Panc1 (cell line): ENCODE data around the gene TUBA4A. TPM values are rescaled to one million over a fixed set of nuclear protein-coding genes. Genes with fewer than 3 reads are reported as not detected.
A peak's percentile ranks its signal among the peaks of the same experiment; 100 is the strongest.
"Not testable (repeated sequence)": the region's sequence is repeated elsewhere in the genome, so short reads cannot be mapped to it uniquely, and the experiment has no call there.

Experiments used
- ATAC-seq: fragments of 200-7000 bp; cut with Tn5 transposase; 2 replicates; pipeline ENCODE4 v1.9.1; 2020; ENCODE audit warnings: mild to moderate bottlenecking, moderate library complexity
- BruUV-seq: library from RNA; stranded (reverse); fragments of 400-500 nt; replicated peaks from 2 replicates; lab custom pipeline; 2021; lab: Mats Ljungman, UMichigan
- CTCF ChIA-PET: fragments of 300-600 bp; sonication (Branson Sonifier 250); formaldehyde crosslinking; loops from one replicate; lab custom pipeline; 2022; ENCODE audit warnings: antibody characterized with exemption; lab: Charles Lee
- POLR2A ChIA-PET: fragments of 300-600 bp; sonication (Branson Sonifier 250); formaldehyde crosslinking; loops from one replicate; lab custom pipeline; 2022; ENCODE audit warnings: antibody characterized with exemption; lab: Charles Lee
- DNase-seq: peaks from one replicate; pipeline ENCODE4 v3.0.0-alpha.2; 2010; ENCODE audit warnings: low read depth, low spot score
- H3K27ac ChIP-seq: 2 replicates; pipeline ENCODE4 v1.5.1; 2011; ENCODE audit warnings: mild to moderate bottlenecking, low read length, inconsistent platforms
- H3K27me3 ChIP-seq: fragments of 200-500 bp; sonication (Bioruptor generic); 2 replicates; pipeline ENCODE4 v1.6.0; 2014; ENCODE audit warnings: low read length, inconsistent platforms; ENCODE audit not compliant: control insufficient read depth, insufficient read depth
- H3K36me3 ChIP-seq: fragments of 200-500 bp; sonication (Bioruptor generic); 2 replicates; pipeline ENCODE4 v1.5.1; 2014; ENCODE audit warnings: inconsistent platforms, mild to moderate bottlenecking, low read length, moderate library complexity; ENCODE audit not compliant: control insufficient read depth, insufficient read depth
- H3K4me1 ChIP-seq: 2 replicates; pipeline ENCODE4 v1.5.1; 2011; ENCODE audit warnings: inconsistent platforms, mild to moderate bottlenecking, low read length, moderate library complexity; ENCODE audit not compliant: control insufficient read depth, insufficient read depth
- H3K4me3 ChIP-seq, 2 experiments: 2 replicates each; pipeline ENCODE4 v1.5.1; 2011 to 2012; ENCODE audit warnings: low read depth in 2 of 2, low read length in 2 of 2, mild to moderate bottlenecking in 2 of 2, inconsistent platforms in 1 of 2, moderate library complexity in 1 of 2
- H3K9me3 ChIP-seq: fragments of 200-500 bp; sonication (Bioruptor generic); 2 replicates; pipeline ENCODE4 v1.5.1; 2014; ENCODE audit warnings: low read depth, mild to moderate bottlenecking, inconsistent platforms, low read length, moderate library complexity; ENCODE audit not compliant: control insufficient read depth, insufficient read depth
- CTCF ChIP-seq: fragments of 450-650 bp; IDR thresholded peaks from 2 replicates; pipeline ENCODE4 v1.5.1; 2017; ENCODE audit warnings: mild to moderate bottlenecking
- POLR2AphosphoS5 ChIP-seq: IDR thresholded peaks from 2 replicates; pipeline ENCODE4 v1.6.1; 2012; ENCODE audit warnings: mild to moderate bottlenecking, low read depth, low read length, moderate library complexity
- SIN3A ChIP-seq: IDR thresholded peaks from 2 replicates; pipeline ENCODE4 v1.6.1; 2012; ENCODE audit warnings: low read depth, mild to moderate bottlenecking, low read length, moderate library complexity, borderline replicate concordance; ENCODE audit not compliant: insufficient read depth
- TCF7L2 ChIP-seq: IDR thresholded peaks from 2 replicates; pipeline ENCODE4 v1.6.1; 2011; ENCODE audit warnings: mild to moderate bottlenecking, low read depth, low read length, inconsistent platforms
- in situ Hi-C: cut with HindIII; loops from 2 replicates; pipeline ENCODE4 v1.10.0; 2016; ENCODE audit warnings: low sequenced_read_pairs, low pct_unique_long_range_greater_than_20kb
- intact Hi-C: fragments of 100-400 bp; cut with micrococcal nuclease; formaldehyde crosslinking; loops from one replicate; pipeline ENCODE4 v1.10.0; 2022; ENCODE audit not compliant: unreplicated experiment
- total RNA-seq: library from RNA; stranded (reverse); gene quantifications from one replicate; pipeline ENCODE4 v1.2.1, GENCODE V29; 2021; ENCODE audit not compliant: unreplicated experiment
- TF ChIP-seq, protein P1 (sequence below), 2 experiments: IDR thresholded peaks; 2 replicates each; pipeline ENCODE4 v1.6.1; 2011 to 2012; ENCODE audit warnings: low read depth in 2 of 2, control low read depth in 1 of 2, low read length in 1 of 2, mild to moderate bottlenecking in 1 of 2, moderate library complexity in 1 of 2; ENCODE audit not compliant: insufficient read depth in 1 of 2

Gene TUBA4A
- total RNA-seq, 1 experiment from 2014 or later = 12.9 TPM

GRCh38 chr2:219266232-219266631 lies 12.5 kb upstream of the TUBA4A start:
- CTCF ChIA-PET = no interaction called here
- BruUV-seq = no TSS peak
- H3K36me3 ChIP-seq = no peaks in the 10 kb centered on the region

DNA sequence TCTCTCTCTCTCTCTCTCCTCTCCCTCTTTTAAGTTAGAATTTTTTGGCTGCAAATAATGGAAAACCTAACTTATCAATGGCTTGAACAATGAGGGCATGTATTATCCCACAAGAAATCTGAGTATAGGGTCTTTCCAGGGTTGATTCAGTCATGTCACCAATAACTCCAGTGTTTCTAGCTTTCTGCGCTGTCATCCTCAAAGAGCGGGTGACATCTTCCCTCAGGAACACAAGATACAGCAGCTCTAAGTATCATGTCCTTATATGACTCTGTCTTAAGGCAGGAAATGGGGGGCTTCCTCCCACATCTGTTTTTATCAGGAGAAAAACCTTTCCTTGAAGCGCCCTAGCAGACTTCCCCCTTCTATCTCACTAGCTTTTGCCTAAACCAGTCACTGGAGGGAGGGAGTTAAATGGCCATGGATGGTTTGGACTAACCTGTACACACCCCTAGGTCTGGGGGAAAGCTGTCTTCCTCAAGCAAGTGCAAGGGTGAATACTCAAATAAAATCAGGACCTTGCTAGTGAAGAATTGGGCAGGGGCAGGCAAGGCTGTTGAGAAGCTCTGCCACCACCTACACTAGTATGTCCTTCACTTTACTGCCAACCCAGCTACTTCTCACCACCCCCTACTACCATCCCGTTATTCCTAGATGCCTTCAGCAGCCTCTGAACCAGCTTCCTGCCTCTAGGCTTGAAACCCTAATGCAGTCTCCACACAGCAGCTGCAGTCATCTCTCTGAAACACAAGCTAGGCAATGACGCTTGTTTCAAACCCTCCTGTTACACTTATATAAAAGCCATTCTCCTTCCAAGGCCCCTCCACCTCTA lies 7.5 kb upstream of the TUBA4A start:
- peak; percentile 55 for ATAC-seq
- in situ Hi-C loops = no loop called here
- POLR2A ChIA-PET = interaction anchor here (1.2 kb wide), 1 partner anchor 16 kb away, joined by 3 read pairs; the partner anchor contains the start of gene GLB1L
- Histone ChIP-seq H3K4me3 (no peak overlapping the region), H3K27me3 (no peaks in the 10 kb centered on the region; the same call in 1 of the 2 replicates), H3K9me3 (no peaks in the 10 kb centered on the region), H3K27ac (no peak overlapping the region), H3K4me1 (no peaks in the 10 kb centered on the region), H3K36me3 (no peaks in the 10 kb centered on the region)
- TF ChIP-seq, protein P1, sequence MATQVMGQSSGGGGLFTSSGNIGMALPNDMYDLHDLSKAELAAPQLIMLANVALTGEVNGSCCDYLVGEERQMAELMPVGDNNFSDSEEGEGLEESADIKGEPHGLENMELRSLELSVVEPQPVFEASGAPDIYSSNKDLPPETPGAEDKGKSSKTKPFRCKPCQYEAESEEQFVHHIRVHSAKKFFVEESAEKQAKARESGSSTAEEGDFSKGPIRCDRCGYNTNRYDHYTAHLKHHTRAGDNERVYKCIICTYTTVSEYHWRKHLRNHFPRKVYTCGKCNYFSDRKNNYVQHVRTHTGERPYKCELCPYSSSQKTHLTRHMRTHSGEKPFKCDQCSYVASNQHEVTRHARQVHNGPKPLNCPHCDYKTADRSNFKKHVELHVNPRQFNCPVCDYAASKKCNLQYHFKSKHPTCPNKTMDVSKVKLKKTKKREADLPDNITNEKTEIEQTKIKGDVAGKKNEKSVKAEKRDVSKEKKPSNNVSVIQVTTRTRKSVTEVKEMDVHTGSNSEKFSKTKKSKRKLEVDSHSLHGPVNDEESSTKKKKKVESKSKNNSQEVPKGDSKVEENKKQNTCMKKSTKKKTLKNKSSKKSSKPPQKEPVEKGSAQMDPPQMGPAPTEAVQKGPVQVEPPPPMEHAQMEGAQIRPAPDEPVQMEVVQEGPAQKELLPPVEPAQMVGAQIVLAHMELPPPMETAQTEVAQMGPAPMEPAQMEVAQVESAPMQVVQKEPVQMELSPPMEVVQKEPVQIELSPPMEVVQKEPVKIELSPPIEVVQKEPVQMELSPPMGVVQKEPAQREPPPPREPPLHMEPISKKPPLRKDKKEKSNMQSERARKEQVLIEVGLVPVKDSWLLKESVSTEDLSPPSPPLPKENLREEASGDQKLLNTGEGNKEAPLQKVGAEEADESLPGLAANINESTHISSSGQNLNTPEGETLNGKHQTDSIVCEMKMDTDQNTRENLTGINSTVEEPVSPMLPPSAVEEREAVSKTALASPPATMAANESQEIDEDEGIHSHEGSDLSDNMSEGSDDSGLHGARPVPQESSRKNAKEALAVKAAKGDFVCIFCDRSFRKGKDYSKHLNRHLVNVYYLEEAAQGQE (IDR thresholded peaks at IDR 0.05; ENCODE audit: insufficient read depth in 1 of 2, low read depth in 2 of 2, low read length in 1 of 2) = no peak
- no peak for TF ChIP-seq CTCF
- TF ChIP-seq SIN3A = no peak
- TF ChIP-seq POLR2AphosphoS5 = no peak
- TF ChIP-seq TCF7L2 = no peak
- CTCF ChIA-PET = interaction anchor here (1.1 kb wide), 1 partner anchor 33 kb away, joined by 3 read pairs; no protein-coding TSS in a partner anchor
- intact Hi-C loops = no loop called here
- DNase-seq = no peak
- no TSS peak for BruUV-seq

More at GRCh38 chr2:219266232-219266631, 12.5 kb upstream of the TUBA4A start:
- Histone ChIP-seq H3K4me1 (no peaks in the 10 kb centered on the region), H3K4me3 (no peak overlapping the region), H3K9me3 (no peaks in the 10 kb centered on the region), H3K27me3 (no peaks in the 10 kb centered on the region), H3K27ac (no peak overlapping the region)
- POLR2A ChIA-PET = interaction anchor here (0.5 kb wide), 1 partner anchor 29 kb away, joined by 5 read pairs; no protein-coding TSS in a partner anchor
- no peak for TF ChIP-seq TCF7L2
- TF ChIP-seq CTCF = no peak
- no peak for TF ChIP-seq SIN3A
- no peak for TF ChIP-seq POLR2AphosphoS5
- TF ChIP-seq, protein P1 (IDR thresholded peaks at IDR 0.05; ENCODE audit: insufficient read depth in 1 of 2, low read depth in 2 of 2, low read length in 1 of 2) = no peak
- in situ Hi-C loops = no loop called here
- DNase-seq (no peak), ATAC-seq (no peak)
- intact Hi-C loops = no loop called here

- CTCF ChIA-PET, ATAC-seq: not testable (repeated sequence)
- POLR2A ChIA-PET = interaction anchor here (0.6 kb wide), 2 partner anchors 42 to 171 kb away, joined by 3 to 4 read pairs; no protein-coding TSS in a partner anchor
Observed at GRCh38 chr2:219258942-219259341, 5.2 kb upstream of the TUBA4A start.

More at GRCh38 chr2:219258942-219259341, 5.2 kb upstream of the TUBA4A start:
- intact Hi-C loops, H3K36me3 ChIP-seq, DNase-seq, in situ Hi-C loops, H3K9me3 ChIP-seq, H3K27ac ChIP-seq, BruUV-seq, H3K4me1 ChIP-seq, H3K4me3 ChIP-seq, H3K27me3 ChIP-seq: not testable (repeated sequence)
